ENCODE results near the gene SNRPA.
A peak's percentile ranks its signal among the peaks of the same experiment; 100 is the strongest.

SNRPA gene

DNA sequence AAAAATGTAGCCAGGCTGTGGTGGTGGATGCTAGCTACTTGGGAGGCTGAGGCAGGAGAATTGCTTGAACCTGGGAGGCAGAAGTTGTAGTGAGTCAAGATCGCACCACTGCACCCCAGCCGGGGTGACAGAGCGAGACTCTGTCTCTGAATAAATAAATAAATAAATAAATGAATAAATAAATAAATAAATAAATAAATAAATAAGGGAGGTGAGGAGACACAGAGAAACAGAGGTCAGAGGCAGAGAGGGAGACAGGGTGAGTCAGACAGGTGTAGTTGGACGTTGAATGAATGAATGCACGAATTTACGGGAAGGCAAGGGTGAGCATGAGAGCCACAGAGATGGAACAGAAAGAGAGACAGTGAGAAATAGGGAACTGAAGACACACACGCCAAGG is 30.1 kb downstream of the SNRPA start (continued):
- no peak for TF ChIP-seq BCL11A (tag by site-specific recombination; IDR thresholded peaks at IDR 0.05; ENCODE audit: low read depth)
- TF ChIP-seq, protein P1, sequence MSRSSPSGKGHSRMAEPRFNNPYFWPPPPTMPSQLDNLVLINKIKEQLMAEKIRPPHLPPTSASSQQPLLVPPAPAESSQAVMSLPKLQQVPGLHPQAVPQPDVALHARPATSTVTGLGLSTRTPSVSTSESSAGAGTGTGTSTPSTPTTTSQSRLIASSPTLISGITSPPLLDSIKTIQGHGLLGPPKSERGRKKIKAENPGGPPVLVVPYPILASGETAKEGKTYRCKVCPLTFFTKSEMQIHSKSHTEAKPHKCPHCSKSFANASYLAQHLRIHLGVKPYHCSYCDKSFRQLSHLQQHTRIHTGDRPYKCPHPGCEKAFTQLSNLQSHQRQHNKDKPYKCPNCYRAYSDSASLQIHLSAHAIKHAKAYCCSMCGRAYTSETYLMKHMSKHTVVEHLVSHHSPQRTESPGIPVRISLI (tag by site-specific recombination; IDR thresholded peaks at IDR 0.05): peak; percentile 76; the same call in 1 of the 2 replicates
- TF ChIP-seq ZNF433 (tag by site-specific recombination; IDR thresholded peaks at IDR 0.05; ENCODE audit: low read depth): peak; percentile 70; the same call in 1 of the 2 replicates
- TF ChIP-seq ZNF76 (tag by site-specific recombination; IDR thresholded peaks at IDR 0.05; ENCODE audit: borderline replicate concordance, low read depth): no peak
- peak; percentile 91 for TF ChIP-seq ZNF394 (tag by site-specific recombination; IDR thresholded peaks at IDR 0.05; ENCODE audit: borderline replicate concordance)
- TF ChIP-seq ZNF155 (tag by site-specific recombination; IDR thresholded peaks at IDR 0.05): no peak
- no peak for TF ChIP-seq ZNF677 (tag by site-specific recombination; IDR thresholded peaks at IDR 0.05)
- TF ChIP-seq, protein P2, sequence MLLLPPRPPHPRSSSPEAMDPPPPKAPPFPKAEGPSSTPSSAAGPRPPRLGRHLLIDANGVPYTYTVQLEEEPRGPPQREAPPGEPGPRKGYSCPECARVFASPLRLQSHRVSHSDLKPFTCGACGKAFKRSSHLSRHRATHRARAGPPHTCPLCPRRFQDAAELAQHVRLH (tag by site-specific recombination; IDR thresholded peaks at IDR 0.05): peak; percentile 37; the same call in 1 of the 2 replicates
- TF ChIP-seq ZNF596 (tag by site-specific recombination; IDR thresholded peaks at IDR 0.05): no peak
- TF ChIP-seq GLI4 (tag by site-specific recombination; IDR thresholded peaks at IDR 0.05): no peak
- no peak for TF ChIP-seq ZNF426 (tag by site-specific recombination; IDR thresholded peaks at IDR 0.05)
- peak; percentile 66; the same call in 1 of the 2 replicates for TF ChIP-seq ZNF791 (tag by site-specific recombination; IDR thresholded peaks at IDR 0.05)
- peak; percentile 70 for TF ChIP-seq ZBTB21 (tag by site-specific recombination; IDR thresholded peaks at IDR 0.05)
- TF ChIP-seq GLIS2 (tag by site-specific recombination; IDR thresholded peaks at IDR 0.05): no peak
- TF ChIP-seq ZIC2 (tag by site-specific recombination; IDR thresholded peaks at IDR 0.05): no peak
- TF ChIP-seq SCRT2 (tag by site-specific recombination; IDR thresholded peaks at IDR 0.05): no peak
- TF ChIP-seq ZNF366 (tag by site-specific recombination; conservative IDR thresholded peaks at IDR 0.05): peak; percentile 56; the same call in 1 of the 2 replicates
- TF ChIP-seq ZNF140 (tag by site-specific recombination; IDR thresholded peaks at IDR 0.05): no peak; the same call in 1 of the 2 replicates
- TF ChIP-seq SP3 (tag by site-specific recombination; IDR thresholded peaks at IDR 0.05): peak; percentile 23; the same call in 1 of the 2 replicates
- no peak for TF ChIP-seq ZNF555 (tag by site-specific recombination; conservative IDR thresholded peaks at IDR 0.05)
- no peak for TF ChIP-seq ZNF302 (tag by site-specific recombination; IDR thresholded peaks at IDR 0.05; ENCODE audit: low read depth)
- no peak for TF ChIP-seq HOXD13 (CRISPR knock-in tag; IDR thresholded peaks at IDR 0.05; ENCODE audit: borderline replicate concordance)
- TF ChIP-seq ZXDB (tag by site-specific recombination; IDR thresholded peaks at IDR 0.05): 0 out of 2 replicates have a peak, but pooled peaks have one; percentile 52
- no peak for TF ChIP-seq ZNF548 (tag by site-specific recombination; IDR thresholded peaks at IDR 0.05)
- no peak for TF ChIP-seq ZNF335 (tag by site-specific recombination; conservative IDR thresholded peaks at IDR 0.05)
- TF ChIP-seq ZNF600 (tag by site-specific recombination; IDR thresholded peaks at IDR 0.05): no peak
- TF ChIP-seq GFI1B (tag by site-specific recombination; IDR thresholded peaks at IDR 0.05): peak; percentile 57
- TF ChIP-seq, protein P3, sequence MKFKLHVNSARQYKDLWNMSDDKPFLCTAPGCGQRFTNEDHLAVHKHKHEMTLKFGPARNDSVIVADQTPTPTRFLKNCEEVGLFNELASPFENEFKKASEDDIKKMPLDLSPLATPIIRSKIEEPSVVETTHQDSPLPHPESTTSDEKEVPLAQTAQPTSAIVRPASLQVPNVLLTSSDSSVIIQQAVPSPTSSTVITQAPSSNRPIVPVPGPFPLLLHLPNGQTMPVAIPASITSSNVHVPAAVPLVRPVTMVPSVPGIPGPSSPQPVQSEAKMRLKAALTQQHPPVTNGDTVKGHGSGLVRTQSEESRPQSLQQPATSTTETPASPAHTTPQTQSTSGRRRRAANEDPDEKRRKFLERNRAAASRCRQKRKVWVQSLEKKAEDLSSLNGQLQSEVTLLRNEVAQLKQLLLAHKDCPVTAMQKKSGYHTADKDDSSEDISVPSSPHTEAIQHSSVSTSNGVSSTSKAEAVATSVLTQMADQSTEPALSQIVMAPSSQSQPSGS (tag by site-specific recombination; IDR thresholded peaks at IDR 0.05; ENCODE audit: low read depth): no peak
- no peak for TF ChIP-seq ZNF521 (tag by site-specific recombination; IDR thresholded peaks at IDR 0.05)
- no peak for TF ChIP-seq ZNF621 (tag by site-specific recombination; IDR thresholded peaks at IDR 0.05)
- TF ChIP-seq ZNF248 (tag by site-specific recombination; IDR thresholded peaks at IDR 0.05): no peak
- TF ChIP-seq ZNF266 (tag by site-specific recombination; IDR thresholded peaks at IDR 0.05; ENCODE audit: low read depth): peak; percentile 67
- TF ChIP-seq, protein P4, sequence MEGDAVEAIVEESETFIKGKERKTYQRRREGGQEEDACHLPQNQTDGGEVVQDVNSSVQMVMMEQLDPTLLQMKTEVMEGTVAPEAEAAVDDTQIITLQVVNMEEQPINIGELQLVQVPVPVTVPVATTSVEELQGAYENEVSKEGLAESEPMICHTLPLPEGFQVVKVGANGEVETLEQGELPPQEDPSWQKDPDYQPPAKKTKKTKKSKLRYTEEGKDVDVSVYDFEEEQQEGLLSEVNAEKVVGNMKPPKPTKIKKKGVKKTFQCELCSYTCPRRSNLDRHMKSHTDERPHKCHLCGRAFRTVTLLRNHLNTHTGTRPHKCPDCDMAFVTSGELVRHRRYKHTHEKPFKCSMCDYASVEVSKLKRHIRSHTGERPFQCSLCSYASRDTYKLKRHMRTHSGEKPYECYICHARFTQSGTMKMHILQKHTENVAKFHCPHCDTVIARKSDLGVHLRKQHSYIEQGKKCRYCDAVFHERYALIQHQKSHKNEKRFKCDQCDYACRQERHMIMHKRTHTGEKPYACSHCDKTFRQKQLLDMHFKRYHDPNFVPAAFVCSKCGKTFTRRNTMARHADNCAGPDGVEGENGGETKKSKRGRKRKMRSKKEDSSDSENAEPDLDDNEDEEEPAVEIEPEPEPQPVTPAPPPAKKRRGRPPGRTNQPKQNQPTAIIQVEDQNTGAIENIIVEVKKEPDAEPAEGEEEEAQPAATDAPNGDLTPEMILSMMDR (tag by site-specific recombination; IDR thresholded peaks at IDR 0.05): no peak
- TF ChIP-seq, protein P5, sequence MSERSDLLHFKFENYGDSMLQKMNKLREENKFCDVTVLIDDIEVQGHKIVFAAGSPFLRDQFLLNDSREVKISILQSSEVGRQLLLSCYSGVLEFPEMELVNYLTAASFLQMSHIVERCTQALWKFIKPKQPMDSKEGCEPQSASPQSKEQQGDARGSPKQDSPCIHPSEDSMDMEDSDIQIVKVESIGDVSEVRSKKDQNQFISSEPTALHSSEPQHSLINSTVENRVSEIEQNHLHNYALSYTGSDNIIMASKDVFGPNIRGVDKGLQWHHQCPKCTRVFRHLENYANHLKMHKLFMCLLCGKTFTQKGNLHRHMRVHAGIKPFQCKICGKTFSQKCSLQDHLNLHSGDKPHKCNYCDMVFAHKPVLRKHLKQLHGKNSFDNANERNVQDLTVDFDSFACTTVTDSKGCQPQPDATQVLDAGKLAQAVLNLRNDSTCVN (tag by site-specific recombination; optimal IDR thresholded peaks at IDR 0.05): no peak
- TF ChIP-seq, protein P6, sequence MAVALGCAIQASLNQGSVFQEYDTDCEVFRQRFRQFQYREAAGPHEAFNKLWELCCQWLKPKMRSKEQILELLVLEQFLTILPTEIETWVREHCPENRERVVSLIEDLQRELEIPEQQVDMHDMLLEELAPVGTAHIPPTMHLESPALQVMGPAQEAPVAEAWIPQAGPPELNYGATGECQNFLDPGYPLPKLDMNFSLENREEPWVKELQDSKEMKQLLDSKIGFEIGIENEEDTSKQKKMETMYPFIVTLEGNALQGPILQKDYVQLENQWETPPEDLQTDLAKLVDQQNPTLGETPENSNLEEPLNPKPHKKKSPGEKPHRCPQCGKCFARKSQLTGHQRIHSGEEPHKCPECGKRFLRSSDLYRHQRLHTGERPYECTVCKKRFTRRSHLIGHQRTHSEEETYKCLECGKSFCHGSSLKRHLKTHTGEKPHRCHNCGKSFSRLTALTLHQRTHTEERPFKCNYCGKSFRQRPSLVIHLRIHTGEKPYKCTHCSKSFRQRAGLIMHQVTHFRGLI (tag by site-specific recombination; IDR thresholded peaks at IDR 0.05): no peak
